ENCODE data around the gene MC1R.
"Not testable (repeated sequence)": the region's sequence is repeated elsewhere in the genome, so short reads cannot be mapped to it uniquely, and the experiment has no call there.

GRCh38 chr16:89879123-89879522 is 39.5 kb upstream of the MC1R start:
- not testable (repeated sequence) for TF ChIP-seq EZH2 (IDR thresholded peaks at IDR 0.05; ENCODE audit: borderline replicate concordance, low read depth, low read length, severe bottlenecking); CTCF (IDR thresholded peaks at IDR 0.05; ENCODE audit: borderline replicate concordance, extremely low read depth, low read length, poor library complexity, severe bottlenecking)

Measured in DND-41 (cell line).